KG1 (cell line): Measurements from ENCODE around the gene NUMA1.

Experiments
- DNase-seq: peaks from one replicate; lab custom pipeline; 2025; lab: John Stamatoyannopoulos, UW

Gene NUMA1

DNA sequence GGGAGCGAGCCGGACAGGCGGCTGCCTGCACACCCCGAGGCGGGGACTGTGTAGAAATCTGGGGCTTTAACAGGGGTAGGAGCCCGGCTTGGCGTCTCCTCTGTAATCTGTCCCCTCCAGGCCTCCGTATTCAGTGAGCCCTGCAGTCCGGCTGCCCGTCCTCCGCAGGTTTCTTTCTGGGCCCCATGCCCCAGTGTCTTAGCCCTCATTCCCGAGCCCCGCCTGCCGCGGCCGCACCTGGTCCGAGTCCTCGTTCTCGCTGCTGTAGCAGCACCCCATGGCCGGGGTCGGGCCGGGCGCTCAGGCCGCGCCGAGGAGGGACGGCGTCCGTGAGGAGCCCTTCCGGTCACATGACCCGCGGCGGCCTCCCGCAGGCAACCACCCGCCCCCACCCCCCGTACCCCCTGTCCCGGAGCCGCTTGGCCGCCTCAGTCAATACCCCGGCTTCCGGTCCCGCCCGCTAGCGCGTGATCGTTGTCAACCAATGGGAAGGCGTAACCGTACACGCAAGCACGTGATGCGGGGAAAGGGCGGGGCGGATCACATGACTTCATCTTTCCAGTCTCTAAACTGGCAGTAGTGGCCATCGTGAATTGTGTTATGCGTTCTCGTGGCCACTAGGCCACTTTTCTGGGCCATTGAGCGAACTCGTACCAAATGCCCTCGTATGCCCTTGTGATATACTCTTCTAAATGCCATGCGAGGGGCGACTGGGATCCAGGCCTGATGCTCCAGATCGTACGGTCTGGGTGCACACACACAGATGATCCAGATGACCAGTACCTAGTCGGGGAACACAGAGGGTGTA lies 22.8 kb upstream of the NUMA1 start, which contains the start of gene LAMTOR1:
Gene LAMTOR1, minus strand, starts transcription at position 352 of the 808 bp plus-strand sequence. Its CDS starts 73 bp downstream, at position 279.
- peak; percentile 99 for DNase-seq

DNA sequence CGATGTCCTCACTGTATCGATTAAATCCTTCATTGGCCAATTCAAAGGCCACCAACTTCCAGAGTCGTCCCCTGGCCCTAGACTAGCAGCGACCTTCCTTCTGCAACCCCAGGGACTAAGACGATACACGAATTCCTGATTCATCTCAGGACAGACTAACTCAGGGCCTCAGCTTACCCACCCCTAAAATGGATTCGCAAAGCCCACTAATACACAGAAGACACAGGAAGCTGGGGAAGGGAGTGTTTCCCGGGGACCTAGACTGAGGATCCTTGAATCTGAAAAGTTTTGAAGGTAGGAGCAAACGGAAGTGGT lies 22.2 kb upstream of the NUMA1 start:
- peak; percentile 67 for DNase-seq

DNA sequence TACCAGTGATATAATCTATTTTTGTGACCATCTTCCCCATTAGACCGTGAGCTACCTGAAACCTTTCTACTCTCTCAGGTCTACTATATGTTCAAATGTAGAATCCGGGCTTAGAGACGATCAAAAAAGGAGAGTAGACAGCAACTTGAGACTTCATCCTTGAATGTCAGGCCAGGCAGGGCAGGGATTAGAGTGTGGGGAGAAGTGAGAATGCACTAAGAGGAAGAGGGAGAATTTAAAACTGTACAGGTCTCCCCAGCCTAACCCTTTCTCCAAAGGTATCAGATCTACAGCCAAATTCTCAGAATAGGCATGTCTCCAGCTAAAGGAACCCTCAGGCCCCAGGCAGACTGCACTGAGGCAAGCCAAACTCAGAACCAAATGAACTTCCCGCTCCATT lies 21.8 kb upstream of the NUMA1 start:
- no peak for DNase-seq

DNA sequence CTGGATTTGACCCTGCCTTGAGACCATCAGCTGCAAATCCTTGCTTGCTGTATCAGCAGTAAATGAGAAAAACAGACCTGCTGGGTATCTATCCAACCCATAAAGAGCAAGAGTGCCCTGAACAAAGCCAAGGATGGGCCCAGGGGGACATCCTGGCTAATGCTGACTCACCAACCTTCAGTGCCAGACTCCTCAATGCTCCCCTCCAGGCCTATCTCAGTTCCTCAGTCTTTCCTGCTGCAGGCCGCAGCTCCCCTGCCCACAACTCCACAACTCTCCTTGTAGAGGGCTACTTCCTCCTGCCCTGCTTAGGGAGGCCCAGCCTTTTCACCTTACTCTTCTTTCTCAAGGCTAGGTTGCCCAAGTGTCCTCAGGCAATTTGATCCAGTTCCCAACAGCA lies 20.1 kb upstream of the NUMA1 start:
- DNase-seq: peak; percentile 89

DNA sequence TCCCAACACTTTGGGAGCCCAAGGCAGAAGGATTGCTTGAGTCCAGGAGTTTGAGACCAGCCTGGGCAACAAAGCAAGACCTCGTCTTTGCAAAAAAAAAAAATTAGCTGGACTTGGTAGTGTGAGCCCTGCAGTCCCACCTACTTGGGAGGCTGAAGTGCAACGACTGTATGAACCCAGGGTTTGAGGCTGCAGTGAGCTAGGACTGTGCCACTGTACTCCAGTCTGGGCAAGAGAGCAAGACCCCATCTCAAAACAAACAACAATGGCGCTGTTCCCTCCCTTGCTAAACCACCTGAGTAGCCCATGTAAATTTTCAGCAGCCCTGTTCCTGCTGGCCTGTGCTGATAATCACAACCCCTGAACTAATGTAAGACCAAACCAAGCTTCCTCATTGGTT lies 19.7 kb upstream of the NUMA1 start:
- DNase-seq: no peak

DNA sequence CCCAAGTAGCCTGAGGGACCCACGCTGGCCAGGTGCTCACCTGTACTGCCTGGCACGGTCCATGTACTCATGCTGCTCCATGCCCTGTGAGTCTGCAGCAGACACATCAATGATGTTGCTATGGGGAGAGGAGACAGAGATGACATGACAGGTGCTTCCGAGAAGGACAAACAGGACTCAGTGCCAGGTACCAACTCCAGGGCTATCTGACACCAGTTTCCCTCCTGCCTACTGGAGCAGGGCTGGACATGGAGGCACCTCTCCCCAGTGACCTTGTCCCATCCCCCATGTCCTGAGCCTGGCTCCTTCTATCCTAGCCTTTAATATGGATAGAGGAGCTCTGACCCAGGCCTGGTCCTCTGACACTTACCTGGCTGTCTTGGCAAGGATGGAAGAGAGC lies 18.4 kb upstream of the NUMA1 start:
- DNase-seq: no peak

DNA sequence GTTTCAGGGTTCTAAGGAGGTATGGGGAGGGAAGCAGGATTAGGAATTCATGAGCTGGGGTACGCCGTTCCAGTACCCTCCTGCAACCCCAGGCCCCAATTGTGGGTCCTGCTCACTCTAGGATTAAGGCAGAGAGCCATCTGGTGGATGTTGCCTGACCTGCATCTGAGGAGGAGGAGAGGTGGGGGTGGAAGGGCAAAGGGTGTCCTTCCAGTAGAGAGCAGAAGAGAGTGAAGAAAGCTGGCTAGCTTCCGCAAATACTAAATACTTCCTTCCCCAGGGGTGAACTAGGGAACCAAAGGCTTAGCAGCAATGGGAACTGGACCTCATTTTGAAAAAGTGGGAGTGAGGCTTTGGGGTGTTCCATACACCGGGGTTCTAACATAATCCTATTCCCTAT lies 10.9 kb upstream of the NUMA1 start:
- peak; percentile 90 for DNase-seq

DNA sequence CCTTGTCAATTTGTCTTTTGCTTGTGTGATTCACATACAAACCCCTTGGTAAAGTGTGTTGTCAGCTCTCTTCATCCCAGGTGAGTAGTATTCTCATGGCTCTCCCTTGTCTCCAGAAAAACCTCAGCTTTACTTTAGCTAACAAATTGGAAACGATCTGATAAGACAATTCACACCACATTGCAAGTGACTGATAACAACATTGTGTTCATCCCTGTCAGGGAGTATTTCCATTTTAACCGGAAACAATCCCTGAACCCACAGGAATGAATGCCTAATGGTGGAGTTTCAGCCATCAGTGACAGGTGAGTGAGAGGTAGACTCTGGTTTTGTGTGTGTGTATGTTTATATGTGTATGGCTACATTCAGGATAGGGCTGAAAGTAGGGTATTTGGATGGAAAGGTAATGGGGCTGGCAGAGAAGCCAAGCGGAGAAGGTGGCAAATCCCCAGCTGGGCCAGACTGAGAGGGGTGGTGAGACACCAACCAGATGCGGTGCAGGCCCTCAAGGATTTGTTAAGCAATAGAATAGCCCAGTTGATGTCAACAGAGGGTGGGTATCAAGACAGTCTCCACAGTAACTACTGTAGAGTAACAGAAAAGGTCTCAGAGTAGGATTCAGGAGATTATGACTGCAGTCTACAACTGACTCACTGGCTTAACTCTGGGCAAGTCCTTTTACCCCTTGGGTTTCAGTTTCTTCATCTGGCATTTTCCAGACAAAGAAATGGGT lies 7.9 kb upstream of the NUMA1 start:
- DNase-seq: no peak

DNA sequence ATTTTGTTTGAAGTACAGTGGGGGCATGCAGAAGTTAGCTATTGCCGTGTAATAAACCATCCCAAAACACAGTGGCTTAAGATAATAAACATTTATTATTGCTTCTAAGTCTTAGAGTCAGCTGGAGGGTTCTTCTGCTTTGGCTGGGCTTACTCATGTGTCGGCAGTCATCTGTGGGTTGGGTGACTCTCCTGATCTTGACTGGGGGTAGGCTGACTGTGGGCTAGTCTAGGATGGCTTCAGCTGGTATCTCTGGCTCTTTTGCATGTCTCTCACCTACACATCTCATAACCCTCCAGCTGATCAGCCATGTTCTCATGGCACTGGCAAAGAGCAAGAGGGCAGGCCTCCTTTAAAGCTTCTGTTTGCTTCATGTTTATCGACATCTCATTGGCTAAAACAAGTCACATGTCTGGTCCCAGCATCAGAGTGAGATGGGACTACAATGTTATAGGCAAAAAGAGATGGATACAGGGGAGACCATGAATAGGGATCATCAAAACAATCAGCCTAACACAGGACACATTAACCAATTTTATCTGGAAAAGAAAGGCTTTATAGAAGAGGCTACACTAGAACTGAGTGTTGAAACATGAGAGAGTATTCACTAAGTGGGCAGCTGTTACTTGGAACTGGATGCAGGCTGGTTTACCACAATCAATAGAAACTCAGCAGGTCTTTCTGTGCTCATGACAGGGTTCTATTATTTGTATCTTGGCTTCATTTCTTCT lies 5.4 kb upstream of the NUMA1 start:
- DNase-seq: no peak

DNA sequence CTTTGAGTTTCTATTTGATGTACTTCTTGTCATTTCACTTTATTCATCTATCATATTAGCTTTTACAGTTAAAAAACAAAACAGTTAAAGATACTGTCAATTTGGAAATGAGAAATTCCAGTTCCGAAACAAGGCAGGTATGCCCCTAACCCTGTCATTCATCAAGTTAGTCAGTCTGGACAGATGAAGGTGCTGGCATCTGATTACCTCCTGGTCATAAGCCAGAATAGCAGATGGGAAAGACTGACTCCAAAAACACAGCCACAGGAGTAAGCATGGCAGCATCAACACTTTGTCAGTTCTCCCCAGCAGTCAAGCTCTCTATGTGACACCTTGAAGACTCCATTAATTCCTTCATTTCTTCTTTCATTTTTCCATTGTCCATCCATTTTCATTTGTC lies 4.6 kb upstream of the NUMA1 start:
- no peak for DNase-seq

DNA sequence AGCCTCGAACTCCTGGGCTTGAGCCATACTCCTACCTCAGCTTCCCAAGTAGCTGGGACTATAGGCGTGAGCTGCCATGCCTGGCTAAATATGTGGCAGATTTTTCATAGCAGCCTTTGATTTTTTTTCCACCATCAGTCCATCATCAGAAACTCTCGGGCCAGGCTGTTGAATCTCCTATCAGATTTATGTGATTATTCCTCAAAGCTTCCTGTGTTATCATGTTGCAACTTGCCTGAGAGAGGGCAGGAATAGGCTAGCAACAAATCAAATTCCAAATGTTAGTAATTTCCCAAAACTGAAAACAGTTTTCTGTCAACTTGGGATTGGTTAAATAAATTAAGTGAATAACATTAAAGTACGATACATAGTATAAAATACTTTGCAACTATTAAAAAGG lies 3.7 kb upstream of the NUMA1 start:
- DNase-seq: no peak

DNA sequence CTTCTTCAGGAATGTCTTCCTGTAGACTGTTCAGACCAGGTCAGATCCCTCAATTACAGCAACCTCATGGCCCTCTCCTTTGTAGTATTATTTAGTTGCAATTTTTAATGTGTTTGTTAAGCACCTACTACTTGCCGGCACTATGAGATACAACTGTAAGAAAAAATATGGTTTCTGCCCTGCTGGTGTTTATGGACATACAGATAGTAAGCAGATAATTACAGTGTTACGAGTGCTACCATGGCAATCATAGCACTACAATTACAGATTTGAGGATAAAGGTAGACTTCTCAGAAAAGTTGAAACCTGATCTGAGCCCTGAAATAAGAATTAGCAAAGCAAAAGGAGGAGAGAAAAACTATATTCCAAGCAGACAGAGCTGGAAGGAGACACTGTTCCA lies 3.1 kb upstream of the NUMA1 start:
- DNase-seq: no peak

DNA sequence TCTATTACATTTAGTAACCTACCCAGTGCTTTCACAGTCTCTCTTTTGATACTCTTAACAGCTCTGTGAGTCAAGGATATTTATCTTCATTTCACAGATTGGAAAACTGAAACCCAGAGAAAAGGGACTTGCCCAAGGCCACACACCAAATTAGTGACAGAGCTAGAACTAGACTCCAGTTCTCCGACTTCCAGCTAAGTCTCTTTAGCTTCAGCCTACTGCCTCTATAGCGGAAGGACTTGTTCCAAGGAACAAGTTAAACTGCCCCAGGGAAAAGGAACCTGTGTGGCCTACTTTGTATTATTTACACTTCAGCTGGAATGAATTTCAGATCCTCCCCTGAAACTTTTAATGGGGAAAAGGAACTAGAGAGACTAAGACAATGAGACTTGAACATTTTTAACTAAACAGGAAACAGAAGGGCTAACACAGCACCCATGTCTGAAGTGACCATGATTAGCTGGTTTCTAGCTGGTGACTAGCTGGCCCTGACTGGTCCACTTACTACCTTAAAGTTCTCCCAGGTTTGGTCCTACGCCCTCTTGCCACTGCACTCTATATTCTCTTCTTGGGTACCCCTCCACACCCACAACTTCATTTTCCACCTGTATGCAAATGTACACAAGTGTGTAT lies 1.6 kb upstream of the NUMA1 start:
- no peak for DNase-seq

DNA sequence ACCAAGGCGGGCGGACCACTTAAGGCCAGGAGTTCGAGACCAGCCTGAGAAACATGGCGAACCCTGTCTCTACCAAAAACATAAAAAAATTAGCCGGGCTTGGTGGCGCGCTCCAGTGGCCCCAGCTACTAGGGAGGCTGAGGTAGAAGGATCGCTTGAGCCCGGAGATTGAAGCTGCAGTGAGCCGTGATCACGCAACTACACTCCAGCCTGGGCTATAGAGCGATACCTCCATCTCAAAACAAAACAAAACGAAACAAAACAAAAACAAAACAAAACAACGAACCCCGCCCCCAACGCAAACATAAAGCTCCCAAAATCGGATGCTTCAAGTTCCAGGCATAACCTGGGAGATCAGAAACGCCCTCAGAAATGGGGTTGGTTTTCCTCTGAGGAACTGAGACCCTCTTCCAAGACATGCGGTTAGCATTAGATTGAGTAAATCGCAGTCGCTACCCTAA lies 872 bp upstream of the NUMA1 start:
- DNase-seq: no peak

DNA sequence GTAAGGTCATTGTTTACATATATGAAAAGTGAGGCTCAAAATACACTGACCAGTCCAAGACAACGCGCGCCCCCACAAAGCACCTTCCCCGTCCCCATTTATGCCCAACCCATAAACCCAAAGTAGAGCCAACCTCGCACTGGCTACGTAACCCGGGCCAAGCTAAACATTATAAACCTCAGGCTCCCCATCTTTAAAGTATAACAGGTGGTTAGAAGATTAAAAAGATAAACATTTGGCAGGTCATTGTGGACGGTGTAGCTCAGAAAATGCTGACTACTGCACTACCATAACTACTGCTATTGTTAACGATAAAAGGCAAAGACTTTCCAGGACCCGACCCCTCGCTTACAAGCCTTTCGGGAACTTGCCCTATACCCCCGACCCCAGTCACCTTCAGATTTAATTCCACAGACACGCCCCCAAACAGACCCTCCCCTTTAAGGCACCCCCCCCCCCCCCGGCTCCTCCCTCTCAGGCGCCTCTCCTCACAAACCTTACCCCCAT lies 470 bp downstream of the NUMA1 start:
- no peak for DNase-seq

DNA sequence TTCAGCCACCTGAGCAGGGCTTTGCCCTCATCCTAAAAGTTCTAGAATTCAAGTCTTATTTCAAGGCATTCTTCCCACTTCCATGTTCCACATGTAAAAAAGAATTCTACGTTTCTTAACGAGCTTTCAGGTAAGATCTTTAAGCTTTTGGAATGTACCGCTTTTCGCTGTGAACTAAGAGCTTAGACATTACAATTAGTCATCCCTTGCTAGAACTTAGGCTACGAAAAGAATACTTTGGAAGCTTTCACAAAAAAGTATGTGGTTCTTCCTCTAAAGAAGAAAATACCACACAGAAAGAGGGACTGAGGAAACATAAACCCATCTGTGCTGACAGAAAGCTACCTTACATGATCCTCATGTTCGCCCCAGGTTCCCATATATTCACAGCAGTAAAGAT lies 1.9 kb downstream of the NUMA1 start:
- no peak for DNase-seq

DNA sequence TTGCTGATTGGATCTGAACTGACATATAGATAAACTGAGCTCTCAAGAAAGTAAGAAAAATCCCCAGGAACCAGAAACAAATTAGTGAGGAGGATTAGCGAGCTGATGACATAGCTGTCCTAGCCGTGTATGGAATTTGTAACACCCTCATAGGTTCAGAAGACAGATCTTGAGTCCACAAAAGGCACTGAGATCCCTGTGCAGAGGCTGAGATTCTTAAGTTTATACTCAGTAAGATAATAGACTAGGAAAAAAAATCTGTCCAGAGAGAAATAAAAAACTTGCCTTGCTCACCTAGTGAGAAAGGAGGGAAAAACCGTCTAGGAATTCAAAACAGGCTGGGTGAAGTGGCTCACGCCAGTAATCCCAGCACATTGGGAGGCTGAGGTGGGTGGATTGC lies 4.6 kb downstream of the NUMA1 start:
- DNase-seq: no peak

DNA sequence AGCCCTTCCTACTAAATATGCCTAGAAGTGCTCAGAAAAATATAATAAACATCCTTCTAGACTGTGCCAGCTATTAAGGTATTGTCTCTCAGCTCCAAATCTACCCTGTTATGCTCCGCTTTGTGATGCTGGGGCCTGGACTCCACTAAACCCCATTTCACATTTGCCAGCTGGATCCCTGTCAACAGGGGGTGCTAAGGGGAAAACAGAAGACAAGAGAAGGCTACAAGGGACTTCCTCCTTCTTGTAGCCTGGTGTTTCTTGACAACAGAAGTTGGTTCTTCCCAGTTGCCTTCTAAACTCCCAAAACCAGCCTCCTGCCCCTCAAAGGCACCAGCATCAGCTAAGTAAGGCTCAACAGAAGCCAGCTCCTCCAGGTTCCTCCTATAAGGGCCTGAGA lies 5.2 kb downstream of the NUMA1 start:
- DNase-seq: peak; percentile 37

DNA sequence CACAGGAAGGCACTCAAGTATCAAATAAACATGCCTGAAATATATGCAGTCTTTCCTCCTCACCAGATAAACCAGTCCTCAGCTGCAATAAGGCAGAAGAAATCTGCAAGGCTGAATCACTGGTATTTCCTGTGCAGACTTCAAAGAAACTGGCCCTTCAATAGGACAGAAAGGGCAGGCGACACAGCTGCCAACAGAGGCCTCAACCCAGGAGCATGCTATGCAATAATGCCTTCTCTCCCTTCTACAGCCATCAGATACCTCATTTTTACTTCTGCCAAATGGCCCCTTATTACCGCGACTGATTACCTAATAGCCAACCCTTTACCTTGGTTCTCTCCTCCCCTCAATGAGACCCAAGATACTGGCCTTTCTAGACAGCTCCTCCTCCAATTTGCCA lies 8.0 kb downstream of the NUMA1 start:
- no peak for DNase-seq

DNA sequence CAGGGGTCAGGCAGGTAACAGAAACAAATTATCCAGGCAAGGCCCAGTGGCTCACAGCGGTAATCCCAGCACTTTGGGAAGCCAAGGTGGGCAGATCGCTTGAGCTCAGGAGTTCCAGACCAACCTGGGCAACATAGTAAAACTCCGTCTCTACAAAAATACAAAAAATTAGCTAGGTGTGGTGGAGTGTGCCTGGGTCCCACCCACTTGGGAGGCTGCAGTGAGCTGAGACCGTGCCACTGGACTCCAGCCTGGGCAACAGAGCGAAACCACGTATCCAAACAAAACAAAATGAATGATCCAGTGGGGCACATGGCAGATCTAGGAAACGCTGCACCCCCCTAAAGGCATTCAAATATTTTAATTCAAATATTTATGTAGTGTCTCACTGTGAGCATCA lies 9.9 kb downstream of the NUMA1 start:
- DNase-seq: no peak

DNA sequence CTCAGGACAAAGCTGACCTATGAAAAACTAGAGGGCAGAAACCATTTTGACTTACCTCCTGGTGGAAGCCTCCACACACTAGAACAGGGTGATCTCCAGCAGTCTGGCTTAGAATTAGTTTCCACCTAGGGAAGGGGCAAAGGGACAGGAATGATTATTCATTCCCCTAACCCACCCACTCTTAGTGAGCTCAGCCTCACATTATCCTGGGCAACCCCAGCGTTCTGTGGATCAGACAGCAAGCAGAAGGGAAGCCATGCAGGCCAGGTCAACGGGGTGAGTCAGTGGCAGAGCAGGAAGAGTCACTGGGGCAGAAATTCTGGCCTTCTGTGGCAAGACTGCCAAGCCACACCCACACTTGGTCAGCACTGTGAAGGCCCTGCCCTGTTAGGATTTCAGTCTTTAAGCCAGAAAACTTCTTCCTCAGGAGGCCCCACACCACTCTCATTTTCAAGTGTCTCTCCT lies 10.5 kb downstream of the NUMA1 start:
- DNase-seq: no peak

DNA sequence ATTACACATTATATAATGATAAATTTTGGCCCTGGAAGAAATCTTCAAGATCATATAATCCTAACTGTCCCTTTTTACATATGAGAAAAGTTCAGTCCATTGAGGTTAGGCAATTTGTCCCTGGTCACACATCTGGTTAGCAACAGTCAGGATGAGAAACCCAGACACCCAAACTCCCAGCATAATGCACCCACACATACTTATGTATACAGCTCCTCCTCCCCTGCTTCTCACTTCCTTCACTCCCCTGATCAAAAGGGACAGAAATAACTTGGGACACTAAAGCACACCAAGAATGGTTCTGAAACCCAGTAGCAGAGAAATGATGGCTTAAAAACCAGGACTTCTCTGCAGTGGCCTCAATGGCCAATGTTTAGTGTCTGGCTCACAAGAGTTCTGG lies 11.1 kb downstream of the NUMA1 start:
- DNase-seq: no peak
